HG02610 (cell line): ENCODE data around the gene PATZ1.

ENCODE experiments used
- ATAC-seq: cut with Tn5 transposase; IDR thresholded peaks from one replicate; pipeline ENCODE4 v1.9.1; 2021; ENCODE audit warnings: mild to moderate bottlenecking, moderate library complexity; ENCODE audit not compliant: unreplicated experiment

PATZ1 gene

GRCh38 chr22:31344256-31344577 lies 1.9 kb downstream of the PATZ1 start:
- ATAC-seq, result no peak

GRCh38 chr22:31343235-31344191 lies 2.6 kb downstream of the PATZ1 start:
- no peak for ATAC-seq

GRCh38 chr22:31342389-31343140 lies 3.6 kb downstream of the PATZ1 start:
- ATAC-seq, result no peak

- no peak for ATAC-seq
Measured at GRCh38 chr22:31341386-31342088, 4.6 kb downstream of the PATZ1 start.

GRCh38 chr22:31340765-31341247 lies 5.3 kb downstream of the PATZ1 start:
- no peak for ATAC-seq

- no peak for ATAC-seq
Measured at GRCh38 chr22:31340360-31340759, 5.8 kb downstream of the PATZ1 start.

- no peak for ATAC-seq
Measured at GRCh38 chr22:31339148-31339832, 6.9 kb downstream of the PATZ1 start.

GRCh38 chr22:31337178-31337577 lies 9.0 kb downstream of the PATZ1 start:
- ATAC-seq, result no peak

GRCh38 chr22:31334329-31334728 lies 11.8 kb downstream of the PATZ1 start:
- ATAC-seq, result no peak

GRCh38 chr22:31333641-31334040 lies 12.5 kb downstream of the PATZ1 start:
- no peak for ATAC-seq

GRCh38 chr22:31332886-31333285 lies 13.3 kb downstream of the PATZ1 start:
- no peak for ATAC-seq

GRCh38 chr22:31332010-31332409 lies 14.1 kb downstream of the PATZ1 start:
- no peak for ATAC-seq

- ATAC-seq, result no peak
Measured at GRCh38 chr22:31329453-31330215, 16.5 kb downstream of the PATZ1 start.

GRCh38 chr22:31329029-31329428 lies 17.1 kb downstream of the PATZ1 start:
- no peak for ATAC-seq

- ATAC-seq, result no peak
Measured at GRCh38 chr22:31328544-31328960, 17.6 kb downstream of the PATZ1 start.

GRCh38 chr22:31327806-31328543 lies 18.2 kb downstream of the PATZ1 start:
- ATAC-seq, result no peak

- no peak for ATAC-seq
Measured at GRCh38 chr22:31326877-31327276, 19.3 kb downstream of the PATZ1 start.

GRCh38 chr22:31323578-31324550 lies 22.3 kb downstream of the PATZ1 start:
- ATAC-seq, result no peak
